ENCODE data around the gene PMM1. TPM values are rescaled to one million over a fixed set of nuclear protein-coding genes. Genes with fewer than 3 reads are reported as not detected.

The PMM1 gene
- total and polyA plus RNA-seq, 2 experiments from 2014 or later, result 34.0 to 53.7 TPM

GRCh38 chr22:41539146-41540005 is 50.3 kb downstream of the PMM1 start:
- H3K27ac ChIP-seq, result peak overlapping the region; percentile 51
- H3K9me3 ChIP-seq (ENCODE audit: low read depth), result no peaks in the 10 kb centered on the region
- peaks cover 3% of the 10 kb centered on the region for H3K4me1 ChIP-seq (ENCODE audit: low read depth)
- H3K36me3 ChIP-seq, result no peaks in the 10 kb centered on the region
- DNase-seq (ENCODE audit: low read depth in 1 of 2, low spot score in 1 of 2), result no peak
- no peaks in the 10 kb centered on the region for H3K27me3 ChIP-seq
- TF ChIP-seq CTCF (IDR thresholded peaks at IDR 0.05; ENCODE audit: low read depth, low read length), result no peak
- no peak overlapping the region for H3K4me3 ChIP-seq

- Histone ChIP-seq H3K4me3 (no peak overlapping the region), H3K4me1 (ENCODE audit: low read depth) (peaks cover 3% of the 10 kb centered on the region), H3K36me3 (no peaks in the 10 kb centered on the region), H3K9me3 (ENCODE audit: low read depth) (no peaks in the 10 kb centered on the region), H3K27me3 (no peaks in the 10 kb centered on the region), H3K27ac (no peak overlapping the region)
- TF ChIP-seq CTCF (IDR thresholded peaks at IDR 0.05; ENCODE audit: low read depth, low read length), result no peak
- DNase-seq (ENCODE audit: low read depth in 1 of 2, low spot score in 1 of 2), result no peak
Observed at GRCh38 chr22:41538583-41538982, 51.1 kb downstream of the PMM1 start.

GRCh38 chr22:41537203-41537602 is 52.4 kb downstream of the PMM1 start:
- Histone ChIP-seq H3K9me3 (ENCODE audit: low read depth) (no peaks in the 10 kb centered on the region), H3K4me3 (no peak overlapping the region), H3K36me3 (no peaks in the 10 kb centered on the region), H3K27me3 (no peaks in the 10 kb centered on the region), H3K27ac (no peak overlapping the region), H3K4me1 (ENCODE audit: low read depth) (peaks cover 3% of the 10 kb centered on the region)
- DNase-seq (ENCODE audit: low read depth in 1 of 2, low spot score in 1 of 2), result no peak
- no peak for TF ChIP-seq CTCF (IDR thresholded peaks at IDR 0.05; ENCODE audit: low read depth, low read length)

GRCh38 chr22:41535244-41535643 is 54.4 kb downstream of the PMM1 start:
- H3K9me3 ChIP-seq (ENCODE audit: low read depth), result no peaks in the 10 kb centered on the region
- peaks cover 3% of the 10 kb centered on the region for H3K4me1 ChIP-seq (ENCODE audit: low read depth)
- no peaks in the 10 kb centered on the region for H3K27me3 ChIP-seq
- H3K4me3 ChIP-seq, result no peak overlapping the region
- TF ChIP-seq CTCF (IDR thresholded peaks at IDR 0.05; ENCODE audit: low read depth, low read length), result no peak
- DNase-seq (ENCODE audit: low read depth in 1 of 2, low spot score in 1 of 2), result peak in 1 of 2 donors; percentile 36
- no peaks in the 10 kb centered on the region for H3K36me3 ChIP-seq
- H3K27ac ChIP-seq, result no peak overlapping the region

- H3K27me3 ChIP-seq, result no peaks in the 10 kb centered on the region
- peaks cover under 1% of the 10 kb centered on the region for H3K36me3 ChIP-seq
- TF ChIP-seq CTCF (IDR thresholded peaks at IDR 0.05; ENCODE audit: low read depth, low read length), result no peak
- H3K4me3 ChIP-seq, result no peak overlapping the region
- H3K4me1 ChIP-seq (ENCODE audit: low read depth), result no peaks in the 10 kb centered on the region
- DNase-seq (ENCODE audit: low read depth in 1 of 2, low spot score in 1 of 2), result no peak
- no peak overlapping the region for H3K27ac ChIP-seq
- H3K9me3 ChIP-seq (ENCODE audit: low read depth), result no peaks in the 10 kb centered on the region
Observed at GRCh38 chr22:41534219-41534618, 55.4 kb downstream of the PMM1 start.

All from cardiac muscle cell (in vitro differentiated cells and primary cell).